Lung (tissue), 12 donors: ENCODE results near the gene LRRC47. TPM values are rescaled to one million over a fixed set of nuclear protein-coding genes. Genes with fewer than 3 reads are reported as not detected.
"Not testable (repeated sequence)": the region's sequence is repeated elsewhere in the genome, so short reads cannot be mapped to it uniquely, and the experiment has no call there.

Source experiments
- ATAC-seq: fragments of 200-7000 bp; cut with Tn5 transposase; one replicate; pipeline ENCODE4 v1.9.1; 2020; ENCODE audit warnings: moderate number of reproducible peaks; ENCODE audit not compliant: insufficient read depth, low FRiP score
- DNase-seq, 3 donors: peaks; one replicate each; pipeline ENCODE4 v3.0.0-alpha.2; 2013 to 2017
- H3K27ac ChIP-seq, 2 donors: one replicate each; pipeline ENCODE4 v1.5.1; 2013; ENCODE audit warnings: mild to moderate bottlenecking in 2 of 2, moderate library complexity in 2 of 2, control low read depth in 1 of 2, inconsistent platforms in 1 of 2, low read depth in 1 of 2, low read length in 1 of 2
- H3K27me3 ChIP-seq, 3 donors: one replicate each; pipeline ENCODE4 v1.5.1; 2013; ENCODE audit warnings: low read length in 2 of 3; ENCODE audit not compliant: control insufficient read depth in 3 of 3, insufficient read depth in 3 of 3
- H3K36me3 ChIP-seq, 4 donors: one replicate each; pipeline ENCODE4 v1.5.1; 2013; ENCODE audit warnings: low read length in 4 of 4, mild to moderate bottlenecking in 1 of 4, moderate library complexity in 1 of 4; ENCODE audit not compliant: control insufficient read depth in 4 of 4, insufficient read depth in 4 of 4
- H3K4me1 ChIP-seq, 5 donors: one replicate each; pipeline ENCODE4 v1.5.1; 2013; ENCODE audit warnings: low read length in 5 of 5, mild to moderate bottlenecking in 2 of 5, moderate library complexity in 1 of 5; ENCODE audit not compliant: control insufficient read depth in 5 of 5, insufficient read depth in 5 of 5
- H3K4me3 ChIP-seq: one replicate; pipeline ENCODE4 v1.5.1; 2013; ENCODE audit warnings: mild to moderate bottlenecking, control low read depth, moderate library complexity
- H3K9ac ChIP-seq, 2 donors: one replicate each; pipeline ENCODE4 v1.5.1; 2013; ENCODE audit warnings: low read length in 2 of 2, control low read depth in 1 of 2; ENCODE audit not compliant: insufficient read depth in 1 of 2
- H3K9me3 ChIP-seq, 4 donors: one replicate each; pipeline ENCODE4 v1.5.1; 2013; ENCODE audit warnings: low read length in 3 of 4, mild to moderate bottlenecking in 1 of 4, moderate library complexity in 1 of 4; ENCODE audit not compliant: control insufficient read depth in 4 of 4, insufficient read depth in 3 of 4
- CTCF ChIP-seq: IDR thresholded peaks from 2 replicates; pipeline ENCODE4 v1.5.1; 2012; ENCODE audit warnings: mild to moderate bottlenecking; ENCODE audit errors: control extremely low read depth, extremely low read depth
- WGBS, 2 donors: extraction: QIAGEN DNeasy Blood & Tissue Kit; methylation state at CpG; one replicate each; pipeline ENCODE4 v1.1.7; 2013; 5-methylcytosine and 5-hydroxymethylcytosine counted together
- polyA plus RNA-seq, 2 donors: library from polyadenylated mRNA; stranded (reverse); fragments of 200-250 nt; gene quantifications; one replicate each; pipeline ENCODE4 v1.2.1, GENCODE V29; 2013
- total RNA-seq, 2 donors: library from RNA; depleted of rRNA in 1 of 2; stranded (reverse); fragments of >200 nt in 1 of 2; gene quantifications; one replicate each; pipeline ENCODE4 v1.2.1, GENCODE V29; 2014 to 2021
- donor health status: control.
- donor health status: control.
- donor health status: Bipolar disorder and iron deficiency.
- donor health status: healthy.
- donor health status: DM: yes; HTN: yes; CAD: no.

Gene LRRC47
- total and polyA plus RNA-seq, 4 donors = 14.4 to 33.9 (median 20.5) TPM

- 89 to 90% methylated on average over 17 of the region's 17 CpGs for WGBS, 2 donors
- Histone ChIP-seq H3K9me3 (no peaks in the 10 kb centered on the region), H3K27me3 (peaks cover 0 to 4% (median 0%) of the 10 kb centered on the region in 3 donors), H3K36me3 (no peaks in the 10 kb centered on the region), H3K4me3 (no peak within 1 kb of the TSS), H3K27ac (no peak within 1 kb of the TSS), H3K9ac (no peak within 1 kb of the TSS), H3K4me1 (peaks cover 0 to 4% (median 0%) of the 10 kb centered on the region in 5 donors)
- TF ChIP-seq CTCF = no peak
- no peak for DNase-seq
- ATAC-seq = no peak
Measured at GRCh38 chr1:3752400-3752945, 43.8 kb downstream of the LRRC47 start, which contains the start of gene CCDC27. Gene CCDC27 (plus strand): TSS chr1:3752450. CDS start chr1:3752482, 32 bp downstream.

- peaks cover 0 to 4% (median 0%) of the 10 kb centered on the region in 3 donors for H3K27me3 ChIP-seq
- peaks cover 0 to 15% (median 0%) of the 10 kb centered on the region in 5 donors for H3K4me1 ChIP-seq
- DNase-seq (no peak), ATAC-seq (no peak)
- no peak for TF ChIP-seq CTCF
- H3K4me3 ChIP-seq = no peak overlapping the region
- H3K36me3 ChIP-seq = no peaks in the 10 kb centered on the region
- H3K27ac ChIP-seq = no peak overlapping the region
- no peak overlapping the region for H3K9ac ChIP-seq
- no peaks in the 10 kb centered on the region for H3K9me3 ChIP-seq
- 58 to 77% methylated on average over 6 of the region's 6 CpGs for WGBS, 2 donors
Measured at GRCh38 chr1:3750741-3751140, 45.6 kb downstream of the LRRC47 start.

GRCh38 chr1:3749512-3749911, 46.8 kb downstream of the LRRC47 start:
- Histone ChIP-seq H3K4me3 (no peak overlapping the region), H3K27me3 (peaks cover 0 to 4% (median 0%) of the 10 kb centered on the region in 3 donors), H3K4me1 (peaks cover 0 to 23% (median 0%) of the 10 kb centered on the region in 5 donors), H3K9ac (no peak overlapping the region), H3K36me3 (peaks cover 0 to 2% (median 0%) of the 10 kb centered on the region in 4 donors), H3K9me3 (no peaks in the 10 kb centered on the region), H3K27ac (no peak overlapping the region)
- DNase-seq (no peak), ATAC-seq (no peak)
- WGBS, 2 donors = 69 to 71% methylated on average over 5 of the region's 5 CpGs
- no peak for TF ChIP-seq CTCF

- 75 to 79% methylated on average over 15 of the region's 15 CpGs for WGBS, 2 donors
- DNase-seq, ATAC-seq, H3K36me3 ChIP-seq, H3K9me3 ChIP-seq, H3K9ac ChIP-seq, H3K27ac ChIP-seq, H3K27me3 ChIP-seq, H3K4me3 ChIP-seq: not testable (repeated sequence)
- H3K4me1 ChIP-seq = peaks cover 0 to 24% (median 0%) of the 10 kb centered on the region in 5 donors
Measured at GRCh38 chr1:3748316-3748900, 47.9 kb downstream of the LRRC47 start.
